D721Med (cell line): ENCODE results near the gene FTO.

Source experiments
- DNase-seq: peaks from one replicate; pipeline ENCODE4 v3.0.0; 2011; ENCODE audit warnings: low spot score; ENCODE audit not compliant: insufficient read length
- FAIRE-seq: peaks from 2 replicates; lab custom pipeline; 2011; peaks lifted over from hg19 to GRCh38; lab: Jason Lieb, UNC
- CTCF ChIP-seq: IDR thresholded peaks from 2 replicates; pipeline ENCODE4 v1.5.1; 2012; ENCODE audit warnings: mild to moderate bottlenecking, control low read depth; ENCODE audit not compliant: insufficient read depth; ENCODE audit errors: missing control alignments

Gene FTO

GRCh38 chr16:53703590-53704444 is at the start of gene FTO, which contains the start of gene RPGRIP1L:
Gene FTO, plus strand, starts transcription at chr16:53704156.
Gene RPGRIP1L, minus strand, starts transcription at chr16:53703859. Its CDS starts 3,136 bp downstream, at chr16:53700723.
- FAIRE-seq (no peak), DNase-seq (peak; percentile 44)
- TF ChIP-seq CTCF, result no peak

- no peak for TF ChIP-seq CTCF
- no peak for DNase-seq
- no peak for FAIRE-seq
Observed at GRCh38 chr16:53654946-53655345, 49.0 kb upstream of the FTO start.

GRCh38 chr16:53662072-53662471 is 41.9 kb upstream of the FTO start:
- TF ChIP-seq CTCF, result no peak
- FAIRE-seq (no peak), DNase-seq (no peak)

GRCh38 chr16:53664724-53665345 is 39.1 kb upstream of the FTO start:
- TF ChIP-seq CTCF, result no peak
- no peak for DNase-seq
- FAIRE-seq, result no peak

- no peak for TF ChIP-seq CTCF
- FAIRE-seq, result no peak
- DNase-seq, result no peak
Observed at GRCh38 chr16:53666786-53667415, 37.1 kb upstream of the FTO start.

- TF ChIP-seq CTCF, result no peak
- DNase-seq, result no peak
- FAIRE-seq, result no peak
Observed at GRCh38 chr16:53668869-53669268, 35.1 kb upstream of the FTO start.
